DND-41 (cell line): ENCODE data around the gene SAPCD2.

Source experiments
- ATAC-seq: fragments of 200-7000 bp; cut with Tn5 transposase; 3 replicates; pipeline ENCODE4 v1.9.1; 2021; ENCODE audit warnings: low read depth; ENCODE audit not compliant: insufficient read depth
- DNase-seq: peaks from one replicate; pipeline ENCODE4 v3.0.0-alpha.2; 2020
- H2AFZ ChIP-seq: 2 replicates; pipeline ENCODE4 v1.6.0; 2012; ENCODE audit warnings: low read depth, low read length
- H3K27ac ChIP-seq: 2 replicates; pipeline ENCODE4 v1.5.1; 2012; ENCODE audit warnings: low read length, inconsistent platforms
- H3K27me3 ChIP-seq: fragments of 200-600 bp; sonication (generic); 2 replicates; pipeline ENCODE4 v1.6.0; 2012; ENCODE audit warnings: low read length, mild to moderate bottlenecking, inconsistent platforms; ENCODE audit not compliant: insufficient read depth, poor library complexity
- H3K36me3 ChIP-seq: 2 replicates; pipeline ENCODE4 v1.5.1; 2012; ENCODE audit warnings: low read length, inconsistent platforms; ENCODE audit not compliant: insufficient read depth
- H3K4me1 ChIP-seq: 2 replicates; pipeline ENCODE4 v1.5.1; 2012; ENCODE audit warnings: mild to moderate bottlenecking, low read length; ENCODE audit not compliant: insufficient read depth
- H3K4me2 ChIP-seq: 2 replicates; pipeline ENCODE4 v1.6.0; 2012; ENCODE audit warnings: mild to moderate bottlenecking, moderate library complexity, low read length, inconsistent platforms; ENCODE audit not compliant: insufficient read depth
- H3K4me3 ChIP-seq, 2 experiments: fragments of 200-600 bp in 1 of 2; shearing (Covaris generic) in 1 of 2; 2 replicates each; pipeline ENCODE4 v1.5.1; 2012 to 2016; ENCODE audit warnings: inconsistent platforms in 2 of 2, low read length in 2 of 2, mild to moderate bottlenecking in 2 of 2, low read depth in 1 of 2, moderate library complexity in 1 of 2
- H3K79me2 ChIP-seq: 2 replicates; pipeline ENCODE4 v1.6.0; 2012; ENCODE audit warnings: low read length, inconsistent platforms; ENCODE audit not compliant: insufficient read depth
- H3K9ac ChIP-seq: 2 replicates; pipeline ENCODE4 v1.6.0; 2012; ENCODE audit warnings: low read depth, mild to moderate bottlenecking, inconsistent platforms, low read length, moderate library complexity
- H3K9me3 ChIP-seq: 2 replicates; pipeline ENCODE4 v1.5.1; 2012; ENCODE audit warnings: low read length, moderate library complexity, mild to moderate bottlenecking, inconsistent platforms; ENCODE audit not compliant: insufficient read depth, severe bottlenecking
- H4K20me1 ChIP-seq: 2 replicates; pipeline ENCODE4 v1.6.0; 2012; ENCODE audit warnings: low read length; ENCODE audit not compliant: insufficient read depth
- EZH2 ChIP-seq: IDR thresholded peaks from 3 replicates; pipeline ENCODE4 v1.6.1; 2012; ENCODE audit warnings: borderline replicate concordance, low read depth, mild to moderate bottlenecking, moderate library complexity, low read length, inconsistent platforms; ENCODE audit not compliant: severe bottlenecking
- TF ChIP-seq, protein P1 (sequence below): IDR thresholded peaks from 2 replicates; pipeline ENCODE4 v1.5.1; 2012; ENCODE audit warnings: borderline replicate concordance, low read length, moderate library complexity, mild to moderate bottlenecking; ENCODE audit not compliant: poor library complexity, severe bottlenecking; ENCODE audit errors: extremely low read depth

The SAPCD2 gene

DNA sequence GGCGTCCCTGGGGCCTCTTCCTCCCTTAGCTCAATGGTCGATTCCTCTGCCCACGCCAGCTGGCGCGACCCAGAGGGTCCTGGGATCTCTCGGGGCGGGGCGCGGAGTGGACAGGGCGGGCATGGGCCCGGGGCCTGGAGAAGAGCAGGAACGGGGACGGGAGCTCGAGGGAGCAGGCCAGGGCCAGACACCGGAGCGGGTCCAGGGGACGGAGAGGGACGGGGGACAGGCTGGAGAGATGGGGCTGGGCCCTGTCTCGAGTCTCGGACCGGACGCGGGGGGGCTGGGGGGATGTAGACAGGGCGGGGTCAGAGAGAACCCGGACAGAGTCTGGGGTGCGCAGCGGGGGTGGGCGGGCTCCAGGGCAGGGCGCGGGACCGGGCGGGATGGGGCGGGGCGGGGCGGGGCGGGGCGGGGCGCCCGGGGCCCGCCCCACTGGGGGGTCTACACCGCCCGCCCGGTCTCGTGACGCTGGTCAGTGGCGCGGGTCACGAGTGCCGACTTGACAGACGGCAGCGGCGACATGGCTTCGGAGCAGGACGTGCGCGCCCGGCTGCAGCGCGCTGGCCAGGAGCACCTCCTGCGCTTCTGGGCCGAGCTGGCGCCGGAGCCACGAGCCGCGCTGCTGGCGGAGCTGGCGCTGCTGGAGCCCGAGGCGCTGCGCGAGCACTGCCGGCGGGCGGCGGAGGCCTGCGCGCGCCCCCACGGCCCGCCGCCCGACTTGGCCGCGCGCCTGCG is 6.8 kb upstream of the SAPCD2 start, which contains the start of gene UAP1L1:
TSS of gene UAP1L1 (plus strand) at position 508 of the 738 bp plus-strand sequence. CDS start at position 524, 16 bp downstream.
- Histone ChIP-seq H3K27me3 (no peaks in the 10 kb centered on the region), H3K4me3 (no peak within 1 kb of the TSS), H3K4me1 (no peaks in the 10 kb centered on the region), H3K36me3 (no peaks in the 10 kb centered on the region), H4K20me1 (no peaks in the 10 kb centered on the region), H3K9me3 (no peaks in the 10 kb centered on the region), H3K4me2 (no peak within 1 kb of the TSS), H3K27ac (no peak within 1 kb of the TSS), H3K9ac (no peak within 1 kb of the TSS), H3K79me2 (no peaks in the 10 kb centered on the region), H2AFZ (no peak within 1 kb of the TSS)
- DNase-seq (no peak), ATAC-seq (no peak)
- TF ChIP-seq EZH2: no peak
- TF ChIP-seq, protein P1, sequence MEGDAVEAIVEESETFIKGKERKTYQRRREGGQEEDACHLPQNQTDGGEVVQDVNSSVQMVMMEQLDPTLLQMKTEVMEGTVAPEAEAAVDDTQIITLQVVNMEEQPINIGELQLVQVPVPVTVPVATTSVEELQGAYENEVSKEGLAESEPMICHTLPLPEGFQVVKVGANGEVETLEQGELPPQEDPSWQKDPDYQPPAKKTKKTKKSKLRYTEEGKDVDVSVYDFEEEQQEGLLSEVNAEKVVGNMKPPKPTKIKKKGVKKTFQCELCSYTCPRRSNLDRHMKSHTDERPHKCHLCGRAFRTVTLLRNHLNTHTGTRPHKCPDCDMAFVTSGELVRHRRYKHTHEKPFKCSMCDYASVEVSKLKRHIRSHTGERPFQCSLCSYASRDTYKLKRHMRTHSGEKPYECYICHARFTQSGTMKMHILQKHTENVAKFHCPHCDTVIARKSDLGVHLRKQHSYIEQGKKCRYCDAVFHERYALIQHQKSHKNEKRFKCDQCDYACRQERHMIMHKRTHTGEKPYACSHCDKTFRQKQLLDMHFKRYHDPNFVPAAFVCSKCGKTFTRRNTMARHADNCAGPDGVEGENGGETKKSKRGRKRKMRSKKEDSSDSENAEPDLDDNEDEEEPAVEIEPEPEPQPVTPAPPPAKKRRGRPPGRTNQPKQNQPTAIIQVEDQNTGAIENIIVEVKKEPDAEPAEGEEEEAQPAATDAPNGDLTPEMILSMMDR: no peak

DNA sequence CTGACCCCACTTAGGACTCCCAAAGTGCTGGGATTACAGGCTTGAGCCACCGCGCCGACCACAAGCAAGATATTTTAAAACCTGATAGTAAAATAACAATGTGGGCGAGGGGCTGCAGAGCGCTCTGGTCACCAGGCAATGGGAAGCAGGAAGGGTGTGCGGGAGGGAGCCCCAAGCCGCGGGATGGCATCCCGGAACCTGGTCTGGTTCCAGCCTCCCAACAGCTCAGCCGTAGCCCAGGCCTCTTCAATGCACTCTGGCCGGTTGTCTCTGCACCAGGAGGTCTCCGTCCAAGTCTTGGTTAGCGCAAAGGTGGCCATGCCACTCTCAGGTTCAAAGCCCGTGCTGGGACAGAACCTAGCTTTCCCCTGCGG is 6.3 kb upstream of the SAPCD2 start:
- H3K4me2 ChIP-seq: no peak overlapping the region
- no peaks in the 10 kb centered on the region for H3K36me3 ChIP-seq
- H2AFZ ChIP-seq: no peak overlapping the region
- no peak overlapping the region for H3K4me3 ChIP-seq
- DNase-seq (no peak), ATAC-seq (no peak)
- H3K79me2 ChIP-seq: no peaks in the 10 kb centered on the region
- no peaks in the 10 kb centered on the region for H3K27me3 ChIP-seq
- TF ChIP-seq, protein P1: no peak
- TF ChIP-seq EZH2: no peak
- no peaks in the 10 kb centered on the region for H4K20me1 ChIP-seq
- H3K9ac ChIP-seq: no peak overlapping the region
- H3K9me3 ChIP-seq: no peaks in the 10 kb centered on the region
- H3K4me1 ChIP-seq: peaks cover under 1% of the 10 kb centered on the region
- no peak overlapping the region for H3K27ac ChIP-seq

DNA sequence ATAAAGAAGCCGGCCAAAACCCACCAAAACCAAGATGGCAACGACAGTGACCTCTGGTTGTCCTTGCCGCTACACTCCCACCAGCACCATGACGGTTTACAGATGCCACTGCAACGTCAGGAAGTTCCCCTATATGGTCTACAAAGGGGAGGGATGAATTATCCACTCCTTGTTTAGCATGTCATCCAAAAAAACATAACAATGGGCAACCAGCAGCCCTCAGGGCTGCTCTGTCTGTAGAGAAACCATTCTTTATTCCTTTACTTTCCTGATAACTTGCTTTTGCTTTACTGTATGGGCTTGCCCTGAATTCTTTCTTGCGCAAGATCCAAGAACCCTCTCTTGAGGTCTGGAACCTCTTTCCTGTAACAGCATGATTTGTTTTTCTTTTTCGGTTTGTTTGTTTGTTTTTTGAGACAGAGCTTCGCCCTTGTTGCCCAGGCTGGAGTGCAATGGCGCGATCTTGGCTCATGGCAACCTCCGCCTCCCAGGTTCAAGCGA is 5.0 kb upstream of the SAPCD2 start:
- TF ChIP-seq, protein P1: no peak
- TF ChIP-seq EZH2: no peak
- DNase-seq (no peak), ATAC-seq (no peak)
- Histone ChIP-seq H3K4me2 (no peak overlapping the region), H3K79me2 (peaks cover 3% of the 10 kb centered on the region; the same call in 1 of the 2 replicates), H3K9me3 (no peaks in the 10 kb centered on the region), H3K36me3 (no peaks in the 10 kb centered on the region), H3K9ac (no peak overlapping the region), H2AFZ (no peak overlapping the region), H3K4me3 (no peak overlapping the region), H3K4me1 (peaks cover 11% of the 10 kb centered on the region), H3K27ac (no peak overlapping the region), H4K20me1 (no peaks in the 10 kb centered on the region), H3K27me3 (no peaks in the 10 kb centered on the region)
